Measurements from ENCODE around the gene SERPINB2.
"Not testable (repeated sequence)": the region's sequence is repeated elsewhere in the genome, so short reads cannot be mapped to it uniquely, and the experiment has no call there.

SERPINB2 gene

GRCh38 chr18:63940008-63940407 lies 52.5 kb downstream of the SERPINB2 start:
- Mint-ChIP-seq H3K9me3 (ENCODE audit: low read depth) (no peaks in the 10 kb centered on the region), H3K27ac (no peak overlapping the region), H3K4me1 (ENCODE audit: low read depth) (peaks cover 3% of the 10 kb centered on the region), H3K27me3 (peaks cover 27% of the 10 kb centered on the region), H3K36me3 (no peaks in the 10 kb centered on the region), H3K4me3 (no peak overlapping the region)

GRCh38 chr18:63940543-63941050 lies 53.1 kb downstream of the SERPINB2 start:
- H3K9me3 Mint-ChIP-seq (ENCODE audit: low read depth); H3K36me3 Mint-ChIP-seq; H3K4me3 Mint-ChIP-seq; H3K4me1 Mint-ChIP-seq (ENCODE audit: low read depth); H3K27ac Mint-ChIP-seq: not testable (repeated sequence)
- peaks cover 27% of the 10 kb centered on the region for H3K27me3 Mint-ChIP-seq

- Mint-ChIP-seq H3K9me3 (ENCODE audit: low read depth) (peaks cover 5% of the 10 kb centered on the region), H3K27me3 (peaks cover 40% of the 10 kb centered on the region), H3K27ac (no peak overlapping the region), H3K36me3 (peaks cover 3% of the 10 kb centered on the region), H3K4me1 (ENCODE audit: low read depth) (peaks cover 25% of the 10 kb centered on the region), H3K4me3 (no peak overlapping the region)
Measured at GRCh38 chr18:63947051-63947790, 59.7 kb downstream of the SERPINB2 start.

GRCh38 chr18:63949068-63949737 lies 61.7 kb downstream of the SERPINB2 start, which contains the start of gene HMSD:
HMSD (plus strand) TSS chr18:63949301; CDS start chr18:63953456, 4,155 bp downstream.
- Mint-ChIP-seq H3K4me1 (ENCODE audit: low read depth) (peaks cover 25% of the 10 kb centered on the region), H3K27ac (no peak within 1 kb of the TSS), H3K27me3 (peaks cover 26% of the 10 kb centered on the region), H3K36me3 (peaks cover 3% of the 10 kb centered on the region), H3K4me3 (peak within 1 kb of the TSS; percentile 52), H3K9me3 (ENCODE audit: low read depth) (peaks cover 5% of the 10 kb centered on the region)

- Mint-ChIP-seq H3K4me3 (no peak overlapping the region), H3K4me1 (ENCODE audit: low read depth) (peaks cover 25% of the 10 kb centered on the region), H3K9me3 (ENCODE audit: low read depth) (peaks cover 5% of the 10 kb centered on the region), H3K27me3 (peaks cover 21% of the 10 kb centered on the region), H3K27ac (peak overlapping the region; percentile 1), H3K36me3 (peaks cover 3% of the 10 kb centered on the region)
Measured at GRCh38 chr18:63951302-63951705, 63.8 kb downstream of the SERPINB2 start.

Data from activated naive CD8-positive, alpha-beta T cell (primary cell).